NCI-H2107 treated with DMSO at 0.1 percent for 48 hours (cell line): ENCODE results near the gene MYO1D.

ENCODE experiments used
- DNase-seq: peaks from one replicate; lab custom pipeline; 2025; ENCODE audit not compliant: unreplicated experiment; lab: John Stamatoyannopoulos, UW

Gene MYO1D

DNA sequence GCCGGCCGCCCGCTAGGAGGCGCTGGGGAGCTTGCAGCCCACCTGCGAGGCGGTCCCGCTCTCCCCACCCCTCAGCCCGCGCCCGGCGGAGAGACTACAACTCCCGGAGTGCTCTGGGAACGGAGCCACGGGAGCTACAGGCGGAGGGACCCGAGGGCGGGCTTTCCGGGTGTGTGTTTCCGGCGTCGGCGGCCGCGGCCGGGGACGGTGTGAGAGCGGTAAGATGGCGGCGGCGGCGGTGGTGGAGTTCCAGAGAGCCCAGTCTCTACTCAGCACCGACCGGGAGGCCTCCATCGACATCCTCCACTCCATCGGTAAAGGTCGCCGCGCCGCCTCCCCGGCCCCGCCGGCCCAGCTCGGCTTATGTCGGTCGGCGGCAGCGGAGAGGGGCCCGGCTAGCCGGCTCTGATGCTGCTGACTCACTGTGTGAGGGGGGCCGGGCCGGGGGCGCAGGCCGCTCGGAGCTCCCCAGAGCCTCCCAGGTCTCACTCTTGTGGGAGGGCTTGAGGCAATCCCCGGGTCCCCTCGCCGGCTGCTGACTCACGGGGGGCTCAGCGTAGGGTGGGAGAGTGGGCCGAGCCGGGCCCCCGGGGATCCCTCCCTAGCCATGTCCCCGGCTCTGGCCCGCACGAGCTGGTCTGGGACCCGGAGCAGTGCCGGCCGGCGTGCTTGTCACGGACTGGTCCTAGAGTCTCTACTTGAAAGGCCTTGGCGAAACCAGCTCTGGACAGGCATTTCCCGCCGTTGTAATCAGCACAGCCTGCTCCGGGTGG lies 432.4 kb downstream of the MYO1D start, which contains the start of gene PSMD11:
Gene PSMD11 (plus strand): TSS at position 210 of the 773 bp plus-strand sequence. CDS start 14 bp downstream, at position 224.
- peak; percentile 77 for DNase-seq

DNA sequence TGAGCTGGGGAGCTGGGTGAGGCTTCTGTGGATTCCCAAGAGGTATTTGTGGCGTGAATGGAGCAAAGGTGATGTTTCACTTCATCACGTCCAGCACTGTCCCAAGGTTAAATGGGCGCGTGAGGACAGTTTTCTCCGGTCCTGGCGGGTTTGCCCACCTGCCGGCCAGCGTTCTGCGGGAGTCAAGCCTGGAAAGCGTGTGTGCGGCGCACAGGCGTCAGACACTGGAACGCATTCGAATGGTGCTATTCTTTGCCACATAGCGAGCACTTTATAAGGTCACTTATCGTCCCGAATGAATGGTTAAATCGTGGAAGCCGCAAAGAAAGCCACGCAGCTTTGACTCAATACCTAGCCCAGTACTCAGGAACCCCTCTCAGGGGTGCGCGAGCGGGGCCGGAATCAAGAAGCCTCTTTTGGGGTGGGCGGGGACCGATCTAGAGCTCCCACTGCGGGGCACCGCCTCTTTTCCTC lies 433.1 kb downstream of the MYO1D start:
- no peak for DNase-seq
